HepG2 (cell line): ENCODE data around the gene CAPN10. TPM values are rescaled to one million over a fixed set of nuclear protein-coding genes. Genes with fewer than 3 reads are reported as not detected.

Experiments used
- EP300 ChIP-seq, 3 experiments: sonication (generic) in 1 of 3; formaldehyde crosslinking in 1 of 3; IDR thresholded peaks; 2 replicates each; pipeline versions ENCODE4 v1.5.1 to v1.6.1; 2011 to 2020; ENCODE audit warnings: low read depth in 2 of 3, low read length in 2 of 3, borderline replicate concordance in 1 of 3, improper control_type of control experiment in 1 of 3, mild to moderate bottlenecking in 1 of 3, missing genetic modification reagents in 1 of 3, moderate library complexity in 1 of 3
- FOXJ3 ChIP-seq: sonication (generic); formaldehyde crosslinking; IDR thresholded peaks from 2 replicates; pipeline ENCODE4 v1.4.0; 2020; ENCODE audit warnings: missing genetic modification reagents, mild to moderate bottlenecking, borderline replicate concordance
- FOXM1 ChIP-seq: sonication (generic); formaldehyde crosslinking; IDR thresholded peaks from 2 replicates; pipeline ENCODE4 v1.5.0; 2020; ENCODE audit warnings: missing genetic modification reagents
- HOXA7 ChIP-seq: sonication (generic); formaldehyde crosslinking; IDR thresholded peaks from 2 replicates; pipeline ENCODE4 v1.8.1; 2022; ENCODE audit warnings: mild to moderate bottlenecking, missing genetic modification reagents, moderate library complexity
- MIXL1 ChIP-seq: IDR thresholded peaks from 2 replicates; pipeline ENCODE4 v1.6.1; 2016
- NFIC ChIP-seq: IDR thresholded peaks from 2 replicates; pipeline ENCODE4 v1.6.1; 2012; ENCODE audit warnings: mild to moderate bottlenecking, low read length, inconsistent platforms
- NPAS2 ChIP-seq: sonication (generic); formaldehyde crosslinking; IDR thresholded peaks from 2 replicates; pipeline ENCODE4 v1.8.0; 2022; ENCODE audit warnings: mild to moderate bottlenecking, missing genetic modification reagents, borderline replicate concordance
- NR2F1 ChIP-seq, 2 experiments: fragments of 450-650 bp in 1 of 2; formaldehyde crosslinking in 1 of 2; IDR thresholded peaks; 2 replicates each; pipeline versions ENCODE4 v1.5.0 to v1.6.1; 2016 to 2020; ENCODE audit warnings: mild to moderate bottlenecking in 1 of 2, missing compliant biosample characterization in 1 of 2, missing genetic modification reagents in 1 of 2, moderate library complexity in 1 of 2
- PHF5A ChIP-seq: IDR thresholded peaks from one replicate; pipeline ENCODE4 v1.6.1; 2018; ENCODE audit warnings: low read depth, missing genetic modification reagents; ENCODE audit not compliant: unreplicated experiment
- SRF ChIP-seq: IDR thresholded peaks from 2 replicates; pipeline ENCODE4 v1.6.1; 2011; ENCODE audit warnings: mild to moderate bottlenecking, low read depth, low read length, moderate library complexity
- TCF12 ChIP-seq, 2 experiments: fragments of 450-650 bp in 1 of 2; sonication (generic) in 1 of 2; formaldehyde crosslinking in 1 of 2; IDR thresholded peaks; 2 replicates each; pipeline versions ENCODE4 v1.6.1 to v1.8.0; 2017 to 2022; ENCODE audit warnings: antibody characterized with exemption in 1 of 2, mild to moderate bottlenecking in 1 of 2, missing genetic modification reagents in 1 of 2, moderate library complexity in 1 of 2
- ZBTB7B ChIP-seq: sonication (generic); formaldehyde crosslinking; IDR thresholded peaks from 2 replicates; pipeline ENCODE4 v1.4.0; 2020; ENCODE audit warnings: missing genetic modification reagents
- ZFY ChIP-seq: sonication (generic); formaldehyde crosslinking; IDR thresholded peaks from 2 replicates; pipeline ENCODE4 v1.4.0; 2020; ENCODE audit warnings: missing genetic modification reagents
- ZNF224 ChIP-seq: sonication (generic); formaldehyde crosslinking; IDR thresholded peaks from 2 replicates; pipeline ENCODE4 v1.5.0; 2020; ENCODE audit warnings: mild to moderate bottlenecking, missing genetic modification reagents
- ZNF230 ChIP-seq: sonication (generic); formaldehyde crosslinking; IDR thresholded peaks from 2 replicates; pipeline ENCODE4 v1.4.0; 2020; ENCODE audit warnings: mild to moderate bottlenecking, missing genetic modification reagents
- ZNF234 ChIP-seq: sonication (generic); formaldehyde crosslinking; conservative IDR thresholded peaks from 2 replicates; pipeline ENCODE4 v1.5.1; 2020; ENCODE audit warnings: mild to moderate bottlenecking, missing genetic modification reagents
- ZNF562 ChIP-seq: sonication (generic); formaldehyde crosslinking; IDR thresholded peaks from 2 replicates; pipeline ENCODE4 v1.8.0; 2022; ENCODE audit warnings: missing genetic modification reagents, borderline replicate concordance
- ZNF564 ChIP-seq: sonication (generic); formaldehyde crosslinking; IDR thresholded peaks from 2 replicates; pipeline ENCODE4 v1.8.1; 2023; ENCODE audit warnings: mild to moderate bottlenecking, missing genetic modification reagents
- ZNF567 ChIP-seq: sonication (generic); formaldehyde crosslinking; IDR thresholded peaks from 2 replicates; pipeline ENCODE4 v1.8.1; 2023; ENCODE audit warnings: mild to moderate bottlenecking, missing genetic modification reagents, borderline replicate concordance
- ZNF598 ChIP-seq: sonication (generic); formaldehyde crosslinking; IDR thresholded peaks from 2 replicates; pipeline ENCODE4 v1.5.1; 2020; ENCODE audit warnings: mild to moderate bottlenecking, missing genetic modification reagents, borderline replicate concordance
- polyA plus RNA-seq, 8 experiments: library from polyadenylated mRNA; depleted of rRNA in 3 of 8; stranded (reverse) in 7 of 8; unstranded in 1 of 8; fragments of >200 nt; fragmentation: Illumina TruSeq in 4 of 8; extraction: Trizol in 4 of 8; gene quantifications; 2 replicates each; pipeline versions ENCODE4 v1.2.1 to v1.2.3, GENCODE V29; 2011 to 2016; ENCODE audit warnings: low read depth in 4 of 8, missing spikeins in 1 of 8, mixed read lengths in 1 of 8; ENCODE audit not compliant: insufficient read depth in 1 of 8
- total RNA-seq, 5 experiments: library from RNA; depleted of rRNA; stranded (reverse); fragments of >200 nt; fragmentation: Illumina TruSeq; extraction: Trizol; gene quantifications; 2 replicates each; pipeline ENCODE4 v1.2.3, GENCODE V29; 2016; ENCODE audit warnings: low read depth in 1 of 5
- TF ChIP-seq, protein P1 (sequence below): sonication (generic); formaldehyde crosslinking; IDR thresholded peaks from 2 replicates; pipeline ENCODE4 v1.4.0; 2020; ENCODE audit warnings: low read depth, mild to moderate bottlenecking, missing genetic modification reagents
- TF ChIP-seq, protein P2 (sequence below): sonication (generic); formaldehyde crosslinking; IDR thresholded peaks from 2 replicates; pipeline ENCODE4 v1.4.0; 2020; ENCODE audit warnings: missing genetic modification reagents, mild to moderate bottlenecking, borderline replicate concordance
- TF ChIP-seq, protein P3 (sequence below): sonication (generic); formaldehyde crosslinking; IDR thresholded peaks from 2 replicates; pipeline ENCODE4 v1.4.0; 2020; ENCODE audit warnings: missing genetic modification reagents
- TF ChIP-seq, protein P4 (sequence below): sonication (generic); formaldehyde crosslinking; IDR thresholded peaks from 2 replicates; pipeline ENCODE4 v1.8.0; 2022; ENCODE audit warnings: low read depth, missing genetic modification reagents

Gene CAPN10
- total and polyA plus RNA-seq, 2 of the 13 experiments (the other 11 are each of a cell fraction or from before 2014, with no cell fraction given), result 27.6 to 32.4 TPM

DNA sequence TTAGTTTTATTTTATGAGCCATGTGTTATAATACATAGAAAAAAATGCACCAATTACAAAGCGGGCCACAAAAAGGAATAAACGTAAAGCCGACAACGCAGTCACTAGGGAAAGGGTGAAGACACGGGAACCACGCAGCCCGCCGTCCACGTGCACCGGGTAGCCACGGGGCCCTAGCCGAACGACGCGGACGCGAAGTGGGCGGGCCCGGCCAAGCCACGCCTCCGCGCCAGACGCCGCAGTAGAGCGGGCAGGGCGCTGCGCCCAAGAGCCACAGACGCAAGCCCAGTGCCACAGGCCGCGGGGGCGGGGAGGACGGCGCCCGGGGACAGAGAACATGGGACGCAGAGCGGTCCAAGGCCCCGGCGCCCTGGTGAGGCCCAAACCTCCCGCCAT is 26.5 kb upstream of the CAPN10 start, which contains the start of gene DUSP28 (continued):
- TF ChIP-seq PHF5A (CRISPR knock-in tag) (peak; percentile 1), NFIC (no peak), ZBTB7B (0 out of 2 replicates have a peak, but pooled peaks have one; percentile 1), HOXA7 (CRISPR knock-in tag) (no peak), ZNF234 (CRISPR knock-in tag) (no peak), SRF (no peak), TCF12 (IDR thresholded peaks at IDR 0.05) (no peak), TCF12 (CRISPR knock-in tag; IDR thresholded peaks at IDR 0.05) (no peak), ZNF567 (no peak; the same call in 1 of the 2 replicates), ZNF224 (no peak), ZNF230 (CRISPR knock-in tag) (peak; percentile 72), NPAS2 (CRISPR knock-in tag) (no peak), EP300 (IDR thresholded peaks at IDR 0.05; ENCODE audit: low read depth in 2 of 2, low read length in 2 of 2) (no peak), EP300 (CRISPR knock-in tag; IDR thresholded peaks at IDR 0.05; ENCODE audit: borderline replicate concordance) (no peak; the same call in 1 of the 2 replicates), ZFY (no peak; the same call in 1 of the 2 replicates), MIXL1 (CRISPR knock-in tag) (peak; percentile 60; the same call in 1 of the 2 replicates), NR2F1 (CRISPR knock-in tag; IDR thresholded peaks at IDR 0.05) (no peak), ZNF562 (no peak), ZNF564 (no peak; the same call in 1 of the 2 replicates), ZNF598 (CRISPR knock-in tag) (peak; percentile 17; the same call in 1 of the 2 replicates), FOXM1 (CRISPR knock-in tag) (peak; percentile 30; the same call in 1 of the 2 replicates), FOXJ3 (no peak)
- TF ChIP-seq, protein P1, sequence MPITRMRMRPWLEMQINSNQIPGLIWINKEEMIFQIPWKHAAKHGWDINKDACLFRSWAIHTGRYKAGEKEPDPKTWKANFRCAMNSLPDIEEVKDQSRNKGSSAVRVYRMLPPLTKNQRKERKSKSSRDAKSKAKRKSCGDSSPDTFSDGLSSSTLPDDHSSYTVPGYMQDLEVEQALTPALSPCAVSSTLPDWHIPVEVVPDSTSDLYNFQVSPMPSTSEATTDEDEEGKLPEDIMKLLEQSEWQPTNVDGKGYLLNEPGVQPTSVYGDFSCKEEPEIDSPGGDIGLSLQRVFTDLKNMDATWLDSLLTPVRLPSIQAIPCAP (CRISPR knock-in tag), result no peak
- TF ChIP-seq, protein P2, sequence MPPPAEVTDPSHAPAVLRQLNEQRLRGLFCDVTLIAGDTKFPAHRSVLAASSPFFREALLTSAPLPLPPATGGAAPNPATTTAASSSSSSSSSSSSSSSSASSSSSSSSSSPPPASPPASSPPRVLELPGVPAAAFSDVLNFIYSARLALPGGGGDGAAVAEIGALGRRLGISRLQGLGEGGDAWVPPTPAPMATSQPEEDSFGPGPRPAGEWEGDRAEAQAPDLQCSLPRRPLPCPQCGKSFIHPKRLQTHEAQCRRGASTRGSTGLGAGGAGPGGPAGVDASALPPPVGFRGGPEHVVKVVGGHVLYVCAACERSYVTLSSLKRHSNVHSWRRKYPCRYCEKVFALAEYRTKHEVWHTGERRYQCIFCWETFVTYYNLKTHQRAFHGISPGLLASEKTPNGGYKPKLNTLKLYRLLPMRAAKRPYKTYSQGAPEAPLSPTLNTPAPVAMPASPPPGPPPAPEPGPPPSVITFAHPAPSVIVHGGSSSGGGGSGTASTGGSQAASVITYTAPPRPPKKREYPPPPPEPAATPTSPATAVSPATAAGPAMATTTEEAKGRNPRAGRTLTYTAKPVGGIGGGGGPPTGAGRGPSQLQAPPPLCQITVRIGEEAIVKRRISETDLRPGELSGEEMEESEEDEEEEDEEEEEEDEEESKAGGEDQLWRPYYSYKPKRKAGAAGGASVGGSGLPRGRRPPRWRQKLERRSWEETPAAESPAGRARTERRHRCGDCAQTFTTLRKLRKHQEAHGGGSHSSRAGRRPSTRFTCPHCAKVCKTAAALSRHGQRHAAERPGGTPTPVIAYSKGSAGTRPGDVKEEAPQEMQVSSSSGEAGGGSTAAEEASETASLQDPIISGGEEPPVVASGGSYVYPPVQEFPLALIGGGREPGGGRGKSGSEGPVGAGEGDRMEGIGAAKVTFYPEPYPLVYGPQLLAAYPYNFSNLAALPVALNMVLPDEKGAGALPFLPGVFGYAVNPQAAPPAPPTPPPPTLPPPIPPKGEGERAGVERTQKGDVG (CRISPR knock-in tag), result no peak
- TF ChIP-seq, protein P3, sequence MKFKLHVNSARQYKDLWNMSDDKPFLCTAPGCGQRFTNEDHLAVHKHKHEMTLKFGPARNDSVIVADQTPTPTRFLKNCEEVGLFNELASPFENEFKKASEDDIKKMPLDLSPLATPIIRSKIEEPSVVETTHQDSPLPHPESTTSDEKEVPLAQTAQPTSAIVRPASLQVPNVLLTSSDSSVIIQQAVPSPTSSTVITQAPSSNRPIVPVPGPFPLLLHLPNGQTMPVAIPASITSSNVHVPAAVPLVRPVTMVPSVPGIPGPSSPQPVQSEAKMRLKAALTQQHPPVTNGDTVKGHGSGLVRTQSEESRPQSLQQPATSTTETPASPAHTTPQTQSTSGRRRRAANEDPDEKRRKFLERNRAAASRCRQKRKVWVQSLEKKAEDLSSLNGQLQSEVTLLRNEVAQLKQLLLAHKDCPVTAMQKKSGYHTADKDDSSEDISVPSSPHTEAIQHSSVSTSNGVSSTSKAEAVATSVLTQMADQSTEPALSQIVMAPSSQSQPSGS (CRISPR knock-in tag), result peak; percentile 57; the same call in 1 of the 2 replicates
- TF ChIP-seq, protein P4, sequence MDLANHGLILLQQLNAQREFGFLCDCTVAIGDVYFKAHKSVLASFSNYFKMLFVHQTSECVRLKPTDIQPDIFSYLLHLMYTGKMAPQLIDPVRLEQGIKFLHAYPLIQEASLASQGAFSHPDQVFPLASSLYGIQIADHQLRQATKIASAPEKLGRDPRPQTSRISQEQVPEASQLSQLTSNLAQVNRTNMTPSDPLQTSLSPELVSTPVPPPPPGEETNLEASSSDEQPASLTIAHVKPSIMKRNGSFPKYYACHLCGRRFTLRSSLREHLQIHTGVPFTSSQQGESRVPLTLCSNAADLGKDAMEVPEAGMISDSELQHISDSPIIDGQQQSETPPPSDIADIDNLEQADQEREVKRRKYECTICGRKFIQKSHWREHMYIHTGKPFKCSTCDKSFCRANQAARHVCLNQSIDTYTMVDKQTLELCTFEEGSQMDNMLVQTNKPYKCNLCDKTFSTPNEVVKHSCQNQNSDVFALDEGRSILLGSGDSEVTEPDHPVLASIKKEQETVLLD (CRISPR knock-in tag), result peak; percentile 80
